Effector memory CD8-positive, alpha-beta T cell (primary cell): ENCODE results near the gene PRDM8.

Experiments used
- ATAC-seq: fragments of 150-1000 bp; cut with Tn5 transposase; replicated peaks from 2 replicates; pipeline ENCODE4 v1.10.0; 2021; ENCODE audit warnings: mild to moderate bottlenecking, moderate library complexity
- DNase-seq, 3 experiments: peaks; one replicate each; pipeline ENCODE4 v3.0.0; 2021
- H3K27ac Mint-ChIP-seq, 2 donors: one replicate each; pipeline ENCODE4 v1.8.0; 2022; ENCODE audit warnings: mild to moderate bottlenecking in 2 of 2, mixed read lengths in 2 of 2, moderate library complexity in 2 of 2
- H3K27me3 Mint-ChIP-seq, 2 donors: one replicate each; pipeline ENCODE4 v1.8.0; 2022; ENCODE audit warnings: mixed read lengths in 2 of 2
- H3K36me3 Mint-ChIP-seq: one replicate; pipeline ENCODE4 v1.8.0; 2022; ENCODE audit warnings: mild to moderate bottlenecking, moderate library complexity, mixed read lengths; ENCODE audit not compliant: insufficient read depth
- H3K4me1 Mint-ChIP-seq, 2 donors: one replicate each; pipeline ENCODE4 v1.8.0; 2022; ENCODE audit warnings: low read depth in 2 of 2, mixed read lengths in 2 of 2
- H3K4me3 Mint-ChIP-seq, 2 donors: one replicate each; pipeline ENCODE4 v1.8.0; 2022; ENCODE audit warnings: mild to moderate bottlenecking in 2 of 2, mixed read lengths in 2 of 2, moderate library complexity in 2 of 2
- H3K9me3 Mint-ChIP-seq, 2 donors: one replicate each; pipeline ENCODE4 v1.8.0; 2022; ENCODE audit warnings: mixed read lengths in 2 of 2

Gene PRDM8

DNA sequence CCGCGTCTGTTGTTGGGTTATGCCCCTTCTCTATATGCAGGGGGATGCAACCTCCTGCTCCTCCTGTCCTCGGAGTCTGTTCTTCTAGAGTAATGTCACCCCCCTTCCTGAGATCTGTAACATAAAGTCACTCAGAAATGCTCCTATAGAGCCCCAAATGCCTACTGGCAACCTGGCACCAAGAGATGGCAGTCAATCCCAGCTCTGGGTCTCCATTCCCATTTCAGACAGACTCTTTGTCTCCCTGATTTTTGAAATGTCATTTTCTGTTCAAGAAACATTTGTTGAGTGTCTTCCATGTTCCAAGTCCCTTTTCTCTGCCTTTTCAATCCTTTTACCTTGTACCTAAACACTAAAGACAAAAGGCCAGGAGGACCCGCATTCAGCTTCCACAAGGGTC, 9.6 kb upstream of the PRDM8 start:
- no peak for DNase-seq
- no peaks in the 10 kb centered on the region for H3K27me3 Mint-ChIP-seq
- peaks cover 22% of the 10 kb centered on the region for H3K36me3 Mint-ChIP-seq
- H3K9me3 Mint-ChIP-seq, result no peaks in the 10 kb centered on the region
- no peak for ATAC-seq
- no peak overlapping the region for H3K4me3 Mint-ChIP-seq
- peaks cover 25 to 37% of the 10 kb centered on the region in 2 donors for H3K4me1 Mint-ChIP-seq
- peak overlapping the region in 1 of 2 donors; percentile 49 for H3K27ac Mint-ChIP-seq

DNA sequence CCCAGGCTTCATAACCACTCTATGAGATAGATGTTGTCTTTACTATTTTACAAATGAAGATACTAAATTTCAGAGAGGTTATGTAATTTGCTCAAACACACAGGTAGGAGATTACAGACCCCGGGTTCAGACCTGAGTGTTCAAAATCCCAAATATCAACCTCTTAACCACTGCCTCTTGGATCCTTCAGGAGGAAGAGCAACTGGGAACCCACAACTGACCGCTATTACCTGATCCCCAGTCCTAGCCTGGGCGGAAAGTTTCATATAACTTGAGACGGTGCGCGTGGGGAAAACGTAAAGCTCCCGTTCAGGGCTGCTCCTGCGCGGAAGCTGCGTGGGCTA, 8.9 kb upstream of the PRDM8 start:
- Mint-ChIP-seq H3K4me1 (peaks cover 18 to 32% of the 10 kb centered on the region in 2 donors), H3K9me3 (no peaks in the 10 kb centered on the region), H3K27me3 (no peaks in the 10 kb centered on the region), H3K27ac (no peak overlapping the region), H3K4me3 (no peak overlapping the region), H3K36me3 (peaks cover 22% of the 10 kb centered on the region)
- DNase-seq, result no peak
- no peak for ATAC-seq

DNA sequence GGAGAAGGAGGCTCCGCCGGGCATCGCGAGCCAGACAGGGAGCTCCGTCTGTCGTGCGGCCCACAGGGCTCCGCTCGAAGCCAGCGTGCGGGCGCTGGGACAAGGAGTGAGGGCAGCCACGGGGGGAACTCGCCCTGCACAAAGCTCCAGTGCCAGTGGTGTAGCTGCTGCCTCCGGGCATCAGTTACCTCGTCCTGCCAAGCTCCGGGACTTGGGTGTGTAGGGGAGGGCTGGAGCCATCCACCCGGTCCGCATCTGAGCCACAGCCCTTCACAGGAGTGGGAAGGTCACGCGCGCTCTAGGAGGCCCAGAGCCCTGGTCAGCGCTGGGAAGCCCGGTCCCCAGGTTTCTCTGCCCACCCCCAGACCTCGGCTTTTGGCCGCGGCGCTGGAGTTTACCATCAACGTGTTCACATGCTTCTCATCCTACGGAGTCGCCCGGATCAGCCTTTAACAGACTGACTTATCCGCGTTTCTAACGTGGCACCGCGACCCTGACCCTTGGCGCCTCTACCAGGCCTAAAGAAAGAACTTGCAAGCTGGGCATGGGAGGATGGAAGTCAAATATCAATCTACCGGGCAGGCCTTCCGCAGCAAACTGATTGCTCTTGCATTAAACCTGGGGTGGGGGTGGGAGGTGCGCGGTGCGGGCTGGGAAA, 8.4 kb upstream of the PRDM8 start:
- no peak for DNase-seq
- H3K27ac Mint-ChIP-seq, result no peak overlapping the region
- no peak for ATAC-seq
- H3K4me3 Mint-ChIP-seq, result no peak overlapping the region
- H3K9me3 Mint-ChIP-seq, result no peaks in the 10 kb centered on the region
- no peaks in the 10 kb centered on the region for H3K27me3 Mint-ChIP-seq
- peaks cover 21% of the 10 kb centered on the region for H3K36me3 Mint-ChIP-seq
- H3K4me1 Mint-ChIP-seq, result peaks cover 20 to 32% of the 10 kb centered on the region in 2 donors

DNA sequence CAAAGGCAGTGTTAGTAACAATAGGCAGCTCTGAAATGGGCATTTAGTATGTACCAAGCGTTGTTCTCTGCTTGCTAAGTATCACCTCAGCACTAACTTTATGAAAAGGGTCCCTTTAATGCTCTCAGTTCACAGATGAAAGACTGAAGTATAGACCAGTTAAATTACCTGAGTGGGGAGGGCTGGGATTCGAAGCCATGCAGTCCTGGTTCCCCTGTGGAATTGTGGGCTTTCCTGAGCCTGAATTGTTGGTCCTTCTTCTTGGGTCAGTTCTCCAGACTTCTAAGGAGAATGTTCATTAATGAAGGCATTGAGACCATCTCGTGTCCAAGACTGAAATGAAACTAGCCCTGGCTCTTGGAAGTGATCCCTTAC, 7.7 kb upstream of the PRDM8 start:
- no peak overlapping the region for H3K4me3 Mint-ChIP-seq
- ATAC-seq (no peak), DNase-seq (no peak)
- no peaks in the 10 kb centered on the region for H3K27me3 Mint-ChIP-seq
- no peak overlapping the region for H3K27ac Mint-ChIP-seq
- H3K9me3 Mint-ChIP-seq, result no peaks in the 10 kb centered on the region
- peaks cover 20 to 32% of the 10 kb centered on the region in 2 donors for H3K4me1 Mint-ChIP-seq
- H3K36me3 Mint-ChIP-seq, result peaks cover 15% of the 10 kb centered on the region

DNA sequence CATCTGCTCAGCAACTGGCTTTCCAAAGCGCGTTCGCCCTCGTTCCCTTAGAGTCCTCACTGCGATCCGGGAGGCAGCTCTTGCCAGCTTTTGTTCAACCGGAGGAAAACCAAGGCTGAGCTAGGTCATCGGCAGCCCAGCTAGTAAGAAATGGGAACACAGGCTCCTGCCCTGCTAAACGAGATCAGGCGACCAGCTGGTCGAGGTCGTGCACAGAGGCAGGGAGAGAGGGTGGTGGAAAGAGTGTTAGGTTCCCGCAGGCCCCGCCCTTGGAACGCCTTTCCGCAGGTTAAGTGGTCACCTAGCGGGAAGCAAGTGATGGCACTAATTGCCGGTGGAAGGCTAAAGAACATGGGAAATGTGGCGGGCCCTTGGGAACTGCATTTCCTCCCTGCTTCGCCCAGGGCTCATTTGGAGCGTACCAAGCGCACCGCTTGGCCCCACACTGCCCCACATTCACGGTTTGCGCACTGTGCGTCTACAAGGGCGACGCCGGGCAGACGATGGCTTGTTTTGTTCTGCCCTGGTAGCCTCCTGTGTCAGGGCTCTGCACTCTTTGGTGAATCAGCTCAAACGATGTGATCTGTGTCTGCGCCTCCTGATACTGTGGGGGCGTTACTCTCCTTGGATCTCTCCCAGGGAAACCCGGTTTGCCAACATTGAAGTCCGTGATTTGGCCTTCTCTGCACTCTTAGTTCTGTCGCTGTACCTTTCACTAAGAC, 7.2 kb upstream of the PRDM8 start:
- no peak overlapping the region for H3K27ac Mint-ChIP-seq

DNA sequence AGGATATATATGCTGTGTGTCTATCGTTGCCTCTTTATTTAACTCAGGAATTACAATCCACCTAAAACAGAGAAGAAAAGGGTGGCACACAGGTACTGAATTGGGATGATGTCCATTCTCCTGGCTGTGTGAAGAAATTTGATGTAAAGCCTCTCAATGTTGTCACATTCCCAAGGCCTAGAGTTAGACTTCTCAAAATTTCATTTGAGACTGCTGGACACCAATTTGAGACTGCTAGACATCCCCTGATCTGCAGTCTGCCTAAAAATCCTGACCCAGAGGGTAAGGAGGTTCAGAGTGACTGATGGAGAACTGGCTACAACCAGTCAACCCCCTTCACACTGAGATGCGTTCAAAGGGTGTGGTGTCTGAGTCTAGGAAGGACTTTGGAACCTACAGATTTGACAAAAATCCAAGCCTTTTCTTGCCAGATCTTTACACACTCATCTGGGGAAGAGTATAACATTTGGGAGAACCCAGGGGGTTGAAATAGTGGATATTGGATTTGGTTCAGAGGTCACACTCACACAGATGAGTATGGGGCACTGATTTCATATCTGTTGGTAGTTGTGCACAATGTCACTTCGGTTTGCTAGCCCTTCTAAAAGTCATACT, 4.9 kb upstream of the PRDM8 start:
- peaks cover 13 to 15% of the 10 kb centered on the region in 2 donors for H3K4me1 Mint-ChIP-seq
- H3K27me3 Mint-ChIP-seq, result no peaks in the 10 kb centered on the region
- DNase-seq, result no peak
- no peaks in the 10 kb centered on the region for H3K9me3 Mint-ChIP-seq
- no peak overlapping the region for H3K27ac Mint-ChIP-seq
- no peak overlapping the region for H3K4me3 Mint-ChIP-seq
- H3K36me3 Mint-ChIP-seq, result peaks cover 12% of the 10 kb centered on the region
- no peak for ATAC-seq

More for the DNA sequence above, 7.2 kb upstream of the PRDM8 start:
- no peak for DNase-seq
- ATAC-seq, result no peak
- no peaks in the 10 kb centered on the region for H3K27me3 Mint-ChIP-seq
- no peak overlapping the region for H3K4me3 Mint-ChIP-seq
- no peaks in the 10 kb centered on the region for H3K9me3 Mint-ChIP-seq
- H3K36me3 Mint-ChIP-seq, result peaks cover 10% of the 10 kb centered on the region
- peaks cover 17 to 30% of the 10 kb centered on the region in 2 donors for H3K4me1 Mint-ChIP-seq

DNA sequence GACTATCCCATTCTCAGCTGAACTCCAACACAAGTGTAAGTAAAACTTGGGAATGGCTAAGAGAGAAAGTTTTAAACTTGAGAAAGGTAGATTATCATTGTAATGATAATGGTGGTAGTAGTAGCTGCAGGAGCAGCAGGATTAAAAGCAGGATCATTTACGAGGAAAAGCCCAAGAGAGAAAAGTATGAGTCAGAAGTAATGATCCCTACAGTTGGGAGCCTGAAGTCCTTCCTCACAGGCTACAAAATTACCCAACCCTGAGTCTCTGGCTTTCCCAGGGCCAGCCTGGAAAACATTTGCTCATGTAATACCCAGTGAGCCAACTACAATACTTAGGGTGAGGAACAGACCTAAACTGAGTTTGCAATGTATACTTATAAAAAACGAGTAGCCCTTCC, 4.4 kb upstream of the PRDM8 start:
- peaks cover 10 to 14% of the 10 kb centered on the region in 2 donors for H3K4me1 Mint-ChIP-seq
- ATAC-seq (no peak), DNase-seq (no peak)
- no peak overlapping the region for H3K4me3 Mint-ChIP-seq
- H3K36me3 Mint-ChIP-seq, result peaks cover 12% of the 10 kb centered on the region
- no peaks in the 10 kb centered on the region for H3K27me3 Mint-ChIP-seq
- no peak overlapping the region for H3K27ac Mint-ChIP-seq
- H3K9me3 Mint-ChIP-seq, result no peaks in the 10 kb centered on the region

DNA sequence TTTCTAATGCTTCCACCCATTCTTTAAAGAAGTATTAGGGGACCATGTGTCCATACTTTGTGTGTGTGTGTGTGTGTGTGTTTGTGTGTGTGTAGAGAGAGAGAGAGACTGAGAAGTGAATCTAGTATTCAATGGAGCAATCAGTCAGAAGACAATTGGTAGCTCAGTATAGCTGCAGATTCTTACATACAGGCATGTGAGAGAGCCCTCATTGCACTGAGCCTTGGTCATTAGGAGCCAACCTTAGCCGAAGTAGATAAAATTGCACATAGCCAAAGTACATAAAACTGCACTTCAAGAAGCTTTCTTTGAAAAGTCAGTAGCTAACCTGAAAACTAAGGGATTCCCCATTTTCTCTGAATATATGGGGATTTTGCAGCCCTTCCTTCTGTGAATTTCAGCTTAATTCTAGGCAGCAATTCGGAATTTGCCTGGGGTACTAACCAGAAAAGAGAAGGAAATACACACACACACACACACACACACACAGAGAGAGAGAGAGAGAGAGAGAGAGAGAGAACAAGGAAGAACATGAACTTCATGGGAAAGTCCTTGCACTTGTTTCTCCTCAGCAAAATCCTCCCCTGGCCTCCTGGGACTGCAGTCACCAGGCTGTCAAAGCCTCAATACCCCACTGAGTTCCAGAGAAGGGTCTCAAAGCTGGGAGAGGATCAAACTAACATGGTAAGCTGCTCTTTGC, 1.7 kb upstream of the PRDM8 start:
- no peak for DNase-seq
- no peaks in the 10 kb centered on the region for H3K9me3 Mint-ChIP-seq
- peaks cover 12% of the 10 kb centered on the region for H3K36me3 Mint-ChIP-seq
- H3K27ac Mint-ChIP-seq, result peak overlapping the region in 1 of 2 donors; percentile 42
- H3K4me3 Mint-ChIP-seq, result no peak overlapping the region
- H3K4me1 Mint-ChIP-seq, result peaks cover 13 to 15% of the 10 kb centered on the region in 2 donors
- no peak for ATAC-seq
- no peaks in the 10 kb centered on the region for H3K27me3 Mint-ChIP-seq

DNA sequence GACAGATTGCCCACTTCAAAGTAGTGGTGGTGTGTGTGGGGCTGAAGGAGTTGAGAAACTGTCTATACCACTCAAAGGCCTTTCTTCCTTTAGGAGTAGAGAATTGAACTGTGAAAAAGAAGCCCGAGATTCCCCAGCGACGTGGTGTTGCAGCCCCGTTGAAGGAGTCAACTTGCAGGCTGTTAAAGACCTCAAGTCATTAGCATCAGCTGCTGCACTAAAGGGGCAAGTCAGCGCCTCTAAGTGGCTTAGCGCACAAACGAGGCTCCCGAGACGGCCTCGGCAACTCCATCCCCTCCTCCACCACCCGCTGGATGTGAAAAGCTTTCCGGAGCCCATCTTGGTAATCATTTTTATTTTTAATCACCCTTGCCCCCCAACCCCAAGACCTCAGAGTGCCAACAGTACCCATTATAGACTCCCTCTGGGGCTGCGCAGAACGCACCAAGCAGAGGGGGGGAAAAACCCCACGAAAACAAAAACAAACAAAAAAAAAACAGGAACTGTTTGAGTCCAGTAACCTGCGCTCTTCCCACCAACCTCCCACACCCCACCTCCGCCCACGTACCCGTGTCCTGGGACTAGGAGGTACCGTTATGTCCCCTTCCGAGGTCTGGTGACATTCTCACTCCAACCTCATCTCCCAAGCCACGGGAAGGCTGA, 913 bp upstream of the PRDM8 start:
- peaks cover 17 to 21% of the 10 kb centered on the region in 2 donors for H3K4me1 Mint-ChIP-seq
- peak overlapping the region; percentile 42 to 69 for H3K4me3 Mint-ChIP-seq
- no peaks in the 10 kb centered on the region for H3K27me3 Mint-ChIP-seq

DNA sequence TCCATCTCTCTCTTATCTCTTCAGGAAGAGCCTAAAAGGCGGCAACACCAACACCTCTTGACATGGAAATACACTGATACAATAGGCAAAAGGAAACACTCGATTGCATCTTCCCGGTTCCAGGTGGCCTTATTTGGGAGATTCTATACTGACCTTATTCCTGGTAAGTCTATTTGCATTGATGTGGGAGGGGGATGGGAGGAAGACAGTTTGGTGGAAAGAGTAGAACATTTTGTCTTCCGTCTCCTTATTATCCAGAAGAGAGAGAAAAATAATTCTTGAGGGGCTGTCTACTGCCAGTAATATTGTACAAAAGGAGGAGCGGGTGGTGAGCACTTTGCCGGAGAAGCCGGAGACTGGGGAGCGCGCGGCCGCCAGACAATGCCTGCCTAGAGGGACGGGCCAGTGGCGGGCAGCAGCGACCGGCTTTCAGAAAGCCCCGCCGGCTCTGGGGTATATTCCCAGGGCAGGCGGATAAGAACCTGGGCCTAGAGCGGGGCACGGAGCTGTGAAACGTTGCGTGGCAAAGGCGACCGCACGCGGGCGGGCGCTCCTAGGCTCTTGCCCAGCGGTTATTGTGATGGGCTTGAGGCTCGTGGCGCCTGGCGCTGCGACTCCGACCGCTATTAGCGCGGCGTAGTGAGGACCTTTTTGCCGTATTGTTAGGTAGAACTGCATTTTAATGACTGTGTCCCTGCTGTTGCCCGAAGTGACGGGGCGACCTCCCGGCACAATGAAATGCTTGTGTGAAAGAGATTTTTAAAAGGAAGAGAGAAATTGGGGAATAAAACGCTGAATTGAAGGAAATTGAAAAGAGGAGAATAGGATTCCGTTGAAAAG, 518 bp downstream of the PRDM8 start:
- Mint-ChIP-seq H3K9me3 (no peaks in the 10 kb centered on the region), H3K4me3 (peak overlapping the region; percentile 42 to 69), H3K27ac (peak overlapping the region; percentile 32 to 39), H3K4me1 (peaks cover 23 to 24% of the 10 kb centered on the region in 2 donors), H3K27me3 (no peaks in the 10 kb centered on the region), H3K36me3 (peaks cover 26% of the 10 kb centered on the region)
- DNase-seq (no peak), ATAC-seq (no peak)

More for the DNA sequence above, 913 bp upstream of the PRDM8 start:
- no peak for DNase-seq
- Mint-ChIP-seq H3K27ac (no peak overlapping the region), H3K9me3 (no peaks in the 10 kb centered on the region), H3K36me3 (peaks cover 16% of the 10 kb centered on the region)
- ATAC-seq, result no peak

DNA sequence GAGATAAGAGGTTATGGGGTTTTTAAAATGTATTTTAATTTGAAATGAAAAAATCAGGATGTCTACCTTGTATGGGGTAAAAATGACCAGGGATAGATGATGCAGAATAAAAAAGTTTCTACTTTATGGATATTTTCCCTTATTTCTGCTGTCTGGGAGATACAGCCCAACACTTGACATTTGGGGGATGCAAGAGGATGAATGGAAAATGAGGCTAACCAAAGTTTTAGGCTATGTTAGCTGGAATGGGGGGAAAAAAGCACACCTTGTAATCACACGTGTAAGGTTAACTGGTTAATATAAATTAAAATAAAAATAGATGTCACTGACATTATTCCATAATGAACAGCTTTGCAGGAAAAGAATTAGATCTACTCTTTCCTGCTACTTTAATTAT, 1.1 kb downstream of the PRDM8 start:
- DNase-seq (no peak), ATAC-seq (no peak)
- no peaks in the 10 kb centered on the region for H3K27me3 Mint-ChIP-seq
- peak overlapping the region in 1 of 2 donors; percentile 42 for H3K4me3 Mint-ChIP-seq
- no peak overlapping the region for H3K27ac Mint-ChIP-seq
- H3K4me1 Mint-ChIP-seq, result peaks cover 26 to 28% of the 10 kb centered on the region in 2 donors
- H3K36me3 Mint-ChIP-seq, result peaks cover 32% of the 10 kb centered on the region
- H3K9me3 Mint-ChIP-seq, result no peaks in the 10 kb centered on the region

DNA sequence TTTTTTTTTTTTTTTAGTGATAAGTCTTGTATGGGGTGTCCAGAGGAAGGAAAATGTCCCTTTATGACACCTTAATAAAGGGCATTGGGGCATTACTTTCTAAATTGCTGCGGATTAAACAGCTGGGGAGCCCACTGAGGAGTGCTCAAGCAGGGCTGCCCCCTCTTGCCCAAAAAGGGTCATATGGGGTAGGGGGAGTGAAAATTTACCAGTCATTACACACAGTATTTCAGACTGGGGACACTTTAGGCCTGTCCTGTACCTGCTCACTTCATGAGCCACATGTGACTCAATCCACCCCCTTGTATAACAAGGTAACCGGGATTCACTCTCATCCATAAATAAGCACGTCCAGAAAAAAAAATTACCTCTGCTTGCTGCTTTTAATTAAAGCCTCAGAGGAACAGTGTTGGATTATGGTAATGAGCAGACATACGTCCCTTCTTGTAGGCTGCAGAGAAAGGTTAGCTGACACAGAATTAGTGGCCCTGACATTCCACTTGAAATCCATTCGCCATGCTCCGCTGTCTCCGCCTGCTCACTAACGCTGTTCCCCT, 1.8 kb downstream of the PRDM8 start:
- H3K36me3 Mint-ChIP-seq, result peaks cover 33% of the 10 kb centered on the region
- ATAC-seq, result no peak
- peaks cover 27 to 32% of the 10 kb centered on the region in 2 donors for H3K4me1 Mint-ChIP-seq
- no peak overlapping the region for H3K4me3 Mint-ChIP-seq
- H3K9me3 Mint-ChIP-seq, result no peaks in the 10 kb centered on the region
- DNase-seq, result no peak
- H3K27me3 Mint-ChIP-seq, result no peaks in the 10 kb centered on the region
- H3K27ac Mint-ChIP-seq, result no peak overlapping the region
